Frontal cortex (tissue), 4 donors: ENCODE results near the gene SNX20. TPM values are rescaled to one million over a fixed set of nuclear protein-coding genes. Genes with fewer than 3 reads are reported as not detected.

Experiments
- DNase-seq, 2 donors: peaks; one replicate each; pipeline ENCODE4 v3.0.0; 2012; ENCODE audit warnings: low spot score in 2 of 2
- FAIRE-seq: peaks from 2 replicates; lab custom pipeline; 2012; peaks lifted over from hg19 to GRCh38; lab: Jason Lieb, UNC
- total RNA-seq: library from RNA; depleted of rRNA; stranded (reverse); fragments of >200 nt; gene quantifications from one replicate; pipeline ENCODE4 v1.2.3, GENCODE V29; 2014
- donor health status: control.
- donor health status: control.
- donor health status: control.

SNX20 gene
- total RNA-seq, 1 donor from 2014 or later, result under 0.01 TPM

DNA sequence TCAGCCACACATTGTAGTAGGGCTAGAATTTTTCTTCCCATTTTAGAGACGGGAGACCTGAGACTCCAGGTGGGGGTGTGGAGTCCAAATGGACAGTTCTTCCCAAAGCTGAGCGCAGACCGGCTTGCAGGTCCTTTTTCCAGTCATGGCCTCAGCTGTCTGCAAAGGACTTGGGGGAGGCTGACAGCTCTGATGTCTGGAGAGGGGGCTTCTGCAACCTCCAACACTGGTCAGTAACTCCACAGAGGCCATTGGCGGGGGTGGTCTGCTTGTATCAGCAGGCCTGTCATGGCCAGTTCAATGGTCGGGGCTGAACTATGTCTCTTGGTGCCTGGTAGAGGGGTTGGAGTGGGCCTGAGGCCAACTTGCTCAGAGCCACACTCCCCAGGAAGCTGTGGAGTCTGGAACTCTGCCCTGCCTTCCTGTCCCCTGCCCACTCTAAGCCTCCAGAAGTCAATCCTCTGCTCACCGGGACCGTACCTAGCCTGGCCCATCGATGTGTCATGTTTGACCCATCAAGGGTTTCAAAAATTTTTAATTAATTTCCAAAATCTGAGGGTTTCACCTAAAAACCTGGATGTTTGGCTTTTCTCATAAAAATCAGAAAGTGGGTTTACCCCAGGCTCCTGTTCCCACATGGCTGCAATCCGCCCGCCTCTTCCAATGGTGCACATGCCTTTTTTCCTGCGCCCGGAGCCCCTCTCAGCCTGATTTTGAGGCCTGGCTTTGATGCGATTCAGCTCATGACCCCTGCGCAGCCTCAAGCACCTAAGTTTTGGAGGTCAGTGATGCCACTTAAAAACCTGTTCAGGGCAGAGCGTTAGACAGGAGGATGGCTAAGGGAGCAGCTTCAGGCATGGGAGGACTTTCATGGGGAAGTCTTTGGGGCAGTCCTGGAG is 39.9 kb downstream of the SNX20 start:
- FAIRE-seq (no peak), DNase-seq (no peak)

DNA sequence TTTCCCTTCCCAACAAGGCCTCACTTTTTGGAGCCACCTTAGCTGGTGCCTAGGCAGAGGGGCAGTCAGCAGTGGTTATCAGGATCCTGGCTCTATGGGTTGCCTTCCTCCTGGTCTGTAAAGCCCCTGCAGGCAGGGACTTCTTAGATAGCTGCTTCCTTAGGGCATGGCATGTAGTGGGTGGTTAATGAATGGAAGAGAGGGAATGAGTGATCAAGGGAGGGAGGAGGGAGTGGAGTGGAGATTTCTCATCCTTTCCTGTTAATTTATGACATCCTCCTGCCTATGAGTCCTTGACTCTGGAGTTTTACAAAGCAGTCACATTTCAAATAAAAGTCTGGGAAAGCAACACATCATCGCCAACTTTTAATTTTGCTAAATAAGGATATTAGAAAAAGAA is 40.7 kb downstream of the SNX20 start:
- DNase-seq, result no peak
- no peak for FAIRE-seq

DNA sequence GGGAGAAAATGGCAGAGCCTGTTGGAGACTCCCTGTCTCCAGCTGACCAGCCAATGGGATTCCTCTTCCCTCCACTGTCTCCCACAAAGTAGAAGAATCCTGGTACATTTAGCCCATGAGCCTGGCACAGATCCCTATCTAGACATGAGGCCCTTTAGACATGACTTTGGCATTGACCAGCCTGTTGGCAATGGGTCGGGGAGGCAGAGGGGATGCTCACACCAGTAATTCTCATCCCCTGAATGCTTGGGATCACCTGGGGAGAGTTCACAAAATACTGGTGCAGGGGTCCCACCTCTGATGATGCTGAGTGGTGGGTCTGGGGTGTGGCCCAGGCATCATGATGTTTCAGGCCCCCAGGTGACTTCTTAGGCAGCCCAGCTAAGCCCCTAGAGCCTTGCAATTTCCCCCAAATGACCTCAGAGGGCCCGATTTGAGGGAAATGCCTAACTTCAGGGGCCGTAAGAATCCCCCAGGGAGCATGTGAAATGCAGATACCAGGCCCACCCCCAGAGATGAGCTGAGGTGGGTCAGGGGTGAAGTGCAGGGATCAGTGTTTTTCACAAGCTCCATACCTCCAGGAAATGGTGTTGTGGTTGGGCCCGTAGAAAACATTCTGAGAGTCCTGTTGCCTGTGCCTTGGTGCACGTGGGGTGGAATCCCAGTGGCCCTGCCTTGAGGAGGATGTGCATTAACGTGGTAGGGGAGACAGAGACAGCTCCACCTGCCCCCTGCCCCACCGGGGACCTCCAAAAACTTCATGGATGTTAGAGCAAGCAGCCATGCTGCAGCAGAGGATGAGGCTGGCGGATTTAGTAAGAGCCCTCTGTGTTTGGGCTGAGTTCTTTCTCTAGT is 42.1 kb downstream of the SNX20 start:
- DNase-seq, result no peak
- FAIRE-seq, result no peak

DNA sequence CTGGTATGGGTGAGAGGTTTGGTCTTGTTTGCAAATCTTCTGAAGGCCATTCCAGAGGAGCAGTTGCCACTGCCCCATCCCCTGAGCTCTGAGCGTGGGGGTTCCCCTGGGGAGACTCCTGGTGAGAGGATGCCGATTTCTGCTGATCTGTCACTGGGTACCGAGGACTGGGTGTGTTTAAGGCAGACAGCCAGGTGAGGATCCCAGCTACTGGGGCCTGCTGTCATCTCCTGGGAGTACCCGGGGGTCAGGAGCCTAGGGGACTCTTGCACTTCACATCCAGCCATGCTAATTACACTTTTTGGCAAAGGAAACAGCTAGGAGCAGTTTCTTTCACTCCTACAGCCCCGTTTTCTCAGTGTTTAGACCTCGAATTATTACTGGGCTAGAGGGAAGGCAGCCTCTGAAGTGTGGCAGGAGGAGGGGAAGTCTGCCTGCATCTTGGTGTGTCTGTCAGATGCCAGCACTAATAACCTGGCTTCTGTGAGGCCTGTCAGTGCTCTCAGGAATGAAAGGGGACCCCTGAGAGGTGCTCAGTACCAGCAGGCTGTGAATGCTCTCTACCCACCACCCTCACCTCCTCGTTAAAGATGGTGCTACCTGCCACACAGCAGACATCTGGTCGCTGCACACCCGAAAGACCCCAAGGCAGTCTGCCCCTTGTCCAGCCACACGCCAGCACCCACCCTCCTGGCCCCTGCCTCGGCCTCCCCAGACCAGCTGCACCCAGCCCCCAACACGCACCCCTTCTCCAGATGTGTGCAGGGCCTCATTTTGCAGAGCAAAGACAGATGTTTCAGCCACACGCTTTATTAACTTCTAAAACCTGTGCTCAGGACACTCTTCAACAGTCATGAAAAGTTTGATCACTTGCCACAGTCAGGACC is 43.2 kb downstream of the SNX20 start:
- DNase-seq (no peak), FAIRE-seq (no peak)

DNA sequence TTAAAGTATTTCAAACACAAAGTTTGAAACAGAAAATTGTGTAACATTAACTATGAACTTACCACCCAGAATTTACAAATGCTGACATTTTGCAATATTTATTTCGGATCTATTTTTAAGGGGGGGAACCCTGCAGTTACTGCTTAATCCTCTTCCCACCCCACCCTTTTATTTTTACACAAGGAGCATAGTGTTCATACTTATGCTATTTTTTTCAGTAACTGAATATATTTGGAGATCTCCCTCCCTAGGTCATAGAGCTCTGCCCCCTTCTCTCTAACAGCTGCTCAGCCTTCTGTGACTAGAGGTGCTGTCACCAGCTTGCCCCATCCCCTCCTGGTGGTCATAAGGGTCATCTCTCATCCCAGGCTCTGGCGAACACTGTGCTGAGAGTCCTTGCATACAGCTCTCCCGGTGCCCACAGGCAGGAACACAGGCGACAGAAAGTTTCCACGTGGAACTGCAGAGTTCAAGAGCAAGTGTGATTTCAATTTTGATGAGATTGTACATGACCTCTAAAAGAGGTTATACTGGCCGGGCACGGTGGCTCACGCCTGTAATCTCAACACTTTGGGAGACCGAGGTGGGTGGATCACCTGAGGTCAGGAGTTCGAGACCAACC is 44.2 kb downstream of the SNX20 start:
- DNase-seq (no peak), FAIRE-seq (no peak)

DNA sequence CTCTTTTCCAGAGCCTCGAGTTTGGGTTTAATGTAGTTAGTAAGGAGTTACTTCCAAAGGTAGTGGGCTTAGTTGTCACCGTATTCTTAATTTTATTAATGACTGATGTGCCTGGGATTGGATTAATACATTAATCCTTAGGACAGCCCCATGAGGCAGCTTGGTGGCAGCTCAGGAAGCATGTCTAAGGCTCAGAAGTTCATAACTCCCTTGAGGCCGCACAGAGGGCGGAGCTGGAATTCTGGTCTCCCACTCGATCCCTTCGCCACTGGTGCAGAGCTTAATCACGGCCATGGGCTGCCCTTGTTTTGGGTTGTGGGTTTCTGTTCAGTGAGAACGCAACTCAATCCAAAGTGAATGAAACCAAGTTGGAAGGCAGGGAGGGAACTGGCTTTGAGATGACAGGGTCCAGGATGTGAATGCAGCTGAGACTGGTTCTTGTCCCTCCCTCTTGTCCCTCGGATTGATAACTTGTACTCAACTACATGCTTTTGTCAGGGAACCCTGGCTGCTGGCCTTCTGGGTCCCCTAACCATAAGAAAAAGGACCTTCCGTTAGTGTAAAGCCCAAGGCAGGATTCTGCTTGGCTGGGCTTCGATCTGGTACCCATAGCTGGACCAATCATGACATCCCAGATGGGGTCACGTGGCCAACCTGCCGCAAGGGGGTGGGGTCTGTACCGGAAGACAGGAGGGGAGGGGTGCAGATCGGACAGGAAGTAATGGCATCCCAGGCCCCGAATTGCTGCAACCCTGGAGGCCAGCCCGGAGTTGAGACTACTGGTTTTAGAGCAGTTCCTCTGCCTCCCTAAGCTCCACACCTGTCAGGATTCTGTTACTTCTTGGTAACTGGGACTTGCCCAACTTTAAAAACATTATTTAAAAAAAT is 45.4 kb downstream of the SNX20 start:
- DNase-seq, result no peak
- FAIRE-seq, result no peak

DNA sequence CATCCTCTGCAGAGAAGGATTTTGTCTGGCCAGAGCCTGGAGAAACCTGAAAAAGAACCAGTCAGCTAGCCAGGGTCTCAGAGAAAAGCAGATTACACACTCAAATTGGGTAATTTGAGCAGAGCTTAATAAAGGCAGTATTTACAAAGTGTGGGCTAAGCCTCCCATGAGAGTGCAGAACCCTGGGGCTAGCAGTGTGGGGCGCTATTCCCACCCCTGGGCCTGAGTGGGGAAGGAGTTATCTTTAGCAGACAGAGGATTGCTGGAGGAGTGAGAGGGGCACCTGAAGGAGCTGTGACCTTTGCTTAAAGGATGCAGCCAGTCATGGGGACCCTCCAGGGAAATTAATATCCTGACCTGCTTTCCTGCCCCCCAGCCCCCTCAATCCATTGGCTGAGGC is 46.2 kb downstream of the SNX20 start:
- DNase-seq (no peak), FAIRE-seq (no peak)

DNA sequence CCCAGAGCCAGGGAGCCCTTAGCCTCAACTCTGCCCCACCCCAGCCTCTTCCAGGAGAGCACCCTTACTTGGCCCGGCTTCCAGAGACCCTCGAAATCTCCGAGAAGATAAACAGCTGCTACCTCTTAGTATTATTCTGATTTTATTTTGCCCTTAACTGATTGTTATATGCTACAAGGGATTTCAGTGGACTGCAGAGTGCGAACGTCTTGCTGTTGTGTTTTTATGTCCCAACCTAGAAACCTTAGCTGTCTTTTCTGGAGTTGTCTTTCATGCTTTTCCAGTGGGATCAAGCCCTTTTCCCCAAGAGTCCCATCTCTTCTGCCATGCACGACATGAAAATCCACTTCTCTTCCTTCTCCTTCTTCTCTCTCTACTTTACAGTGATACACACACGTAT is 47.0 kb downstream of the SNX20 start:
- FAIRE-seq, result no peak
- no peak for DNase-seq

DNA sequence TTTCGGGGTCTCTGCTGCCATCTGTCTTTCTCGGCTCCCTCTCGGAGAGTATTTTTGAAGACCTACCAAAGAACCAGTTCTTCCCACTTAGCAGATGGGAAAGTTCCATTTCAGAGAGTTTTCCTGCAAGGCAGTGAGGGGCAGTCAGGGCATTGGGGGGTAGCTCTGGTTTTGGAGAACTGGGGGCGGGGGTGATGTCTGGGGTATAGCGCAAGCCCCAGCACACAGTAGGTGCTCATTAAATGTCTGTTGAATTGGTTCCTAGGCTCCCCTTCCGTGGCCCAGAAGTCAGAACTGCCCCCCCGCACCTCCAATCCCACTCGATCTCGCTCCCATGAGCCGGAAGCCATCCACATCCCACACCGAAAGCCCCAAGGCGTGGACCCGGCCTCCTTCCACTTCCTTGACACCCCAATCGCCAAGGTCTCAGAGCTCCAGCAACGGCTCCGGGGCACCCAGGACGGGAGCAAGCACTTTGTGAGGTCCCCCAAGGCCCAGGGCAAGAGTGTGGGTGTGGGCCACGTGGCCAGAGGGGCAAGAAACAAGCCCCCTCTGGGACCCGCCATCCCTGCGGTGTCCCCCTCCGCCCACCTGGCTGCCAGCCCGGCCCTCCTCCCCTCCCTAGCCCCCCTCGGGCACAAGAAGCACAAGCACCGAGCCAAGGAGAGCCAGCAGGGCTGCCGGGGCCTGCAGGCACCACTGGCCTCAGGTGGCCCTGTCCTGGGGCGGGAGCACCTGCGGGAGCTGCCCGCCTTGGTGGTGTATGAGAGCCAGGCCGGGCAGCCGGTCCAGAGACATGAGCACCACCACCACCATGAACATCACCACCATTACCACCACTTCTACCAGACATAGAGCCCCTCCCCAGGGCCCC is 47.9 kb downstream of the SNX20 start:
- no peak for DNase-seq
- FAIRE-seq, result no peak

DNA sequence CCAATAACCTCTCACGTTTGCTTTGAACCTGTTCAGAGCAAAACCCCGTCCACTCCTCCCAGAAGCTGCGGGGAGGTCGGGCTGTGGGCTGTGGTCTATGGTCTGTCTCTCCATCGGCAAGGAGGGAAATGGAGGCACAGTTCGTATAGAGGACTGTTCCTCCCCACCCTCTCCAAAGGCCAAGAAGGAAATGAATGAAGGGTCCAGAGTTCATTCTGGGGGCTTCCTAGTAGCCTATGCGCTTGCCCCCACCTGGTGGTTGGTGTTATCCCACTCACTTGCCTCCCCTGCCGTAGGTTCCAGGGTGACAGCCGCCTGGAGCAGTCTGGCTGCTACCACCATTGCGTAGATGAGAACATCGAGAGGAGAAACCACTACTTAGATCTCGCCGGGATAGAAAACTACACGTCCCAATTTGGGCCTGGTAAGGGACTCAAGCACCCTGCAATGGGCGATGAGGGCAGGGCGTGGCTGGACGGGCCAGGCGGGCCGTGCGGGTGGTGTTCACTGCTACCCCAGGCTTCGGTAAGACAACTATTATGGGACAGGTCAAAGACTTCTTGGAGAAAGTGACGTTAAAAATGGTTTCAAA is 49.0 kb downstream of the SNX20 start:
- DNase-seq (no peak), FAIRE-seq (no peak)

DNA sequence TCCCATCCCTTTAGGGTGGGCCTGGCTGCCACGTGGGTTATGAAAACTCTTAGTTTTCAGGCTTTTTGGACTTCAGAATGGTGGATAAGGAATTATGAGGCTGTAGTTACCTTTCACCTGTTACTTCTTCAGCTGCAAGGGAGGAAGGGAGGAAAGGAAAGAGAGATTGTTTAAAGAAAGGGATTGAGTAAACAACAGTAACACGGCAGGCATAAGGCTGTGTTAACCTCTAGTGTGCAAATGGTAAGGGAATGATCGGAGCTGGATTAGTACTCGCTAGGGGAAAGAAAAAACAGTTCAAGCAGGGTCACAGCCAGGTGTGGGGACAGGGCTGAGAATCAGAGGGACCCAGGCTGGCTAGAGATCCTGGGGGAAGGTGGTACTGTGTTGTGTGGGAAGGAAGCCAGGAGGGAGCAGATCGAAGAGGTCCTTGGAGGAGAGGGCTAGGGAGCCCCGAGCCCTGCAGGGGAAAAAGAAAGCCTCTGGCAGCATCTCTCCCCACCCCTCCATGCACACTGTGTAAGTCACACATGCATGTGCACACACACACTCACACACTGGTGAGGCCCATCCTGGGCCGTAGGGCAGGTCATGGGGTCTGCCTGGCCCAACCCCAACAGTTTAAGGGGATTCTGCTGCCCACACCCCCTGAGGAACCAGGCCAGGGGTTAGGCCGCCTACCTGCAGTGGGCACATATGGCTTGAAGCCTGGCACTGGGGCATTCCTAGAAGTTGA is 49.7 kb downstream of the SNX20 start:
- DNase-seq, result no peak
- no peak for FAIRE-seq

DNA sequence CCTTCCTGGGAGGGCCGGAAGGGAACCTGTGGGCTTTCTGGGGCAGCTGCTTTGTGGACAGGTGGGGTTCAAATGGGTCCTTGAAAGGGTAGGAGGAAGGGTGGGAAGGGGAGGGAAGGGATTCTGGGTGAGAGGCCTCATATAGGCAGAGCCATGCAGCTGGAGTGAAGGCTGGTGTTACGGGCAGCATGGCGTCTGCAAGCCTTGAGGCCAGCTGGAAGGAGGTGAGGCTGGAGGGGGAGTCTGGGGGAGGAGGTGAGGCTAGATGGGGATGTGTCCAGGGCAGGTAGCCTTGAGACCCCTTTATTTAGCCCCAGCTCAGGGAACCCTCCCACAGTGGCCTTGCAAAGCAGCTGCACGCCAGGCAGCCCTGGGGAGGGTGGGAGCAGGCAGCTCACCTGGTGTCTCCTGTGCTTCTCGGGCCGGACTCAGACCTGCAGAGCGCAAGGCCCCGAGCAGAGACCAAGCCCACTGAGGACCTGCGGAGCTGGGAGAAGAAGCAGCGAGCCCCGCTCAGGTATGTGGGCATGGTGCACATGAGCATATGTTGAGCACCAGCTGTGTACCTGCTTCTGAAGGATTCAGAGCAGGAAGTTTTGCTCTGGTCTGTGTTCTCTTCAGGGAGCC is 50.6 kb downstream of the SNX20 start:
- DNase-seq (no peak), FAIRE-seq (no peak)

DNA sequence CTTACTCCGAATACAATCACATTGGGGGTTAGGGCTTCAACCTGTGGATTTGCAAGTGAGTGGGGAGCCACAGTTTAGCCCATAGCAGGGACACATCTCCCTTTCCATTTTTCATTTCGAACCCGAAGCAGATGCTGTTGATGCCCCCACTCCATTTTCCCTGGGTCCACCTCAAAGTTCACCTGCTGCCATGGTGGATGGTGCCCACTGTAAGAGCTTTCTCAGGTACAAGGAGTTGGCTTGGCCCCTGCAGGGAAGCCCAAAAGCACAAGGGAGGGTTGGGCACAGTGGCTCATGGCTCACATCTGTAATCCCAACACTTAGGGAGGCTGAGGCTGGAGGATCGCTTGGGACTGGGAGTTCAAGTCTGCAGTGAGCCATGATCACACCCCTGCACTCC is 51.8 kb downstream of the SNX20 start:
- FAIRE-seq (no peak), DNase-seq (no peak)

DNA sequence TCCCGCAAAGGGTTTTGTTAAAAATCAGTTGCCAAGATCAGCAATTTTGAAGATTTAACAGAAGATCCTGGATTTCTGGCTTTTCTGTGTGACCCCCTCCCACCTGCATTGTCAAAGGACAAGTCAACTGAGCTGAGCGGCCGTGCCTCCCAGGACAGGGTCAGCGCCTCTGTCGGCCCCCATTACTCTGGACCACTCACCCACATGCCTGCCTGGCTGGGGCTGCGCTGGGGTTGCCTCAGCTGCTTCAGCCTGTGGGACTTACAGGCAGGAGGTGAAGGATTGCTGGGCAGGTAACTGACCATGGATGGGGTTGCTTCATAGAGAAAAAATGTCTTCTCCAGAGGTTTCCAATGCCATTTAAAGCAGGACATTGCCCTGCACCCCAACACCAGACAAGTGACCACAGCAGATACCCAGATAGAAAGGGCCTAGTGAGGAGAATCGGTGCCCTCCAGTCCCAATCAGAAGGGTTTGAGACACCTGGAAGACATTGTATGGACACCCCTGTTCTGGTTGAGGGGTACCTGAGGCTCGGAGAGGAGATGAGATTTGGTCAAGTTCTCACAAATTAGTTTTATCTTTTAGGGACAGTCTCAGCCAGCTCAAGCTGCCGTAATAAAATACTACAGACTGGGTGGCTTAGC is 52.8 kb downstream of the SNX20 start:
- no peak for DNase-seq
- FAIRE-seq, result no peak

DNA sequence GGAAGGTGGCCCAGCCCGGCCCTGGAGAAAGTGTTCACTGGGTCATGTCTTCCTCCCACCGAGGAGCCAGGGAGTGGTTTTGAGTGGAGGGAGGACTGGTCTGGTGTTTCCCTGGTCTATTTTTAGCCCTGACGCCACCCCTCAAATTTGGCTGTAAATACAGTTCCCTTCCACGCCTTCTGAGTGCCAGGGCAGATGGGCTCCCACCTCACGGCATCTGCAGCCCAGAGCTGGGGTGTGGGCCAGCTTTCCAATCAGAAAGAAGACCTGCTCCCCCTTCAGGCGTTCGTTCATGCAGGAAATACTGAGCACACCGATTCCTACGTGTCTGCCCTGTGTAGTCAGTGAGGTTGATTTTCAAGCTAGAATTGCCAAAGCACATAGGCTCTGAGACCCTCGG is 53.7 kb downstream of the SNX20 start:
- peak in 1 of 2 donors; percentile 45 for DNase-seq

DNA sequence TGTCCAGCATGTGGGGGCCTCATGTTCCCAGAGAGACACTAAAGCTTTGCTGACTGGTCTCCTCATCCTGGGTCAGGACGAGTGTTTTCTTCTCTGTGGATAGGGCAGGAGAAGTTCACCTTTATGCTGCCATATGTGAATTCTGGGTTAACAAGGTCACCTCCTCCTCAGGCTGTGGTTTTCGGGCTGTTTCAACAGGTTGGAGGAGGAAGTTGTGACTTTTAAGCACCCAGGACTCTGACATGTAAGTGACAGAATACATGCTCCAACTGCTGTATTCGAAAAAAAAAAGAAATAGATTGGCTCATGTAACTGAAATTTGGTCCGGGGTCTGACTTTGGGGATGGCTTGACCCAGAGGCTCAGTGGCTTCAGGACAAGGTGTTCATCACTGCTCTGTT is 54.2 kb downstream of the SNX20 start:
- no peak for DNase-seq
- FAIRE-seq, result no peak

More for the DNA sequence above, 53.7 kb downstream of the SNX20 start:
- FAIRE-seq, result no peak
